ENCODE measurements around the gene U2AF2. TPM values are rescaled to one million over a fixed set of nuclear protein-coding genes. Genes with fewer than 3 reads are reported as not detected.

U2AF2 gene
- total RNA-seq, 3 donors from 2014 or later (not counting 1 experiment from before 2014, with no cell fraction given): 304 to 322 (median 321) TPM

GRCh38 chr19:55624109-55625003 lies 30.5 kb upstream of the U2AF2 start, which contains the start of gene ZNF784:
Gene ZNF784, minus strand, starts transcription at chr19:55624566. Its CDS starts 5 bp downstream, at chr19:55624561.
- intact Hi-C loops (cut with micrococcal nuclease): loop anchor here (1.0 kb wide), 1 partner anchor 25 kb away; the partner anchor contains the start of gene FIZ1
- Histone ChIP-seq H3K9me3 (ENCODE audit: control insufficient read depth, insufficient read depth, low read length) (no peaks in the 10 kb centered on the region), H3K4me1 (ENCODE audit: control insufficient read depth, insufficient read depth, low read length) (peaks cover 19% of the 10 kb centered on the region), H3K4me3 (ENCODE audit: low read length) (peak within 1 kb of the TSS; percentile 64), H3K27ac (ENCODE audit: low read length) (peak within 1 kb of the TSS; percentile 97), H3K27me3 (ENCODE audit: control insufficient read depth, insufficient read depth, low read length) (no peaks in the 10 kb centered on the region), H3K36me3 (ENCODE audit: control insufficient read depth, insufficient read depth, low read length) (no peaks in the 10 kb centered on the region)
- ATAC-seq: peak; percentile 87 to 95 (median 89)
- TF ChIP-seq, protein P1, sequence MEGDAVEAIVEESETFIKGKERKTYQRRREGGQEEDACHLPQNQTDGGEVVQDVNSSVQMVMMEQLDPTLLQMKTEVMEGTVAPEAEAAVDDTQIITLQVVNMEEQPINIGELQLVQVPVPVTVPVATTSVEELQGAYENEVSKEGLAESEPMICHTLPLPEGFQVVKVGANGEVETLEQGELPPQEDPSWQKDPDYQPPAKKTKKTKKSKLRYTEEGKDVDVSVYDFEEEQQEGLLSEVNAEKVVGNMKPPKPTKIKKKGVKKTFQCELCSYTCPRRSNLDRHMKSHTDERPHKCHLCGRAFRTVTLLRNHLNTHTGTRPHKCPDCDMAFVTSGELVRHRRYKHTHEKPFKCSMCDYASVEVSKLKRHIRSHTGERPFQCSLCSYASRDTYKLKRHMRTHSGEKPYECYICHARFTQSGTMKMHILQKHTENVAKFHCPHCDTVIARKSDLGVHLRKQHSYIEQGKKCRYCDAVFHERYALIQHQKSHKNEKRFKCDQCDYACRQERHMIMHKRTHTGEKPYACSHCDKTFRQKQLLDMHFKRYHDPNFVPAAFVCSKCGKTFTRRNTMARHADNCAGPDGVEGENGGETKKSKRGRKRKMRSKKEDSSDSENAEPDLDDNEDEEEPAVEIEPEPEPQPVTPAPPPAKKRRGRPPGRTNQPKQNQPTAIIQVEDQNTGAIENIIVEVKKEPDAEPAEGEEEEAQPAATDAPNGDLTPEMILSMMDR (IDR thresholded peaks at IDR 0.05): no peak
- DNase-seq: peak; percentile 95 to 98
- Mint-ChIP-seq H3K36me3 (no peaks in the 10 kb centered on the region), H3K4me3 (peak within 1 kb of the TSS; percentile 87), H3K4me1 (peaks cover 14 to 27% of the 10 kb centered on the region in 2 donors), H3K9me3 (no peaks in the 10 kb centered on the region), H3K27me3 (ENCODE audit: low read depth in 2 of 2) (no peaks in the 10 kb centered on the region), H3K27ac (peak within 1 kb of the TSS; percentile 88 to 98)
- under 1% methylated on average over 52 of the region's 56 CpGs for WGBS (ENCODE audit: insufficient coverage)

DNA sequence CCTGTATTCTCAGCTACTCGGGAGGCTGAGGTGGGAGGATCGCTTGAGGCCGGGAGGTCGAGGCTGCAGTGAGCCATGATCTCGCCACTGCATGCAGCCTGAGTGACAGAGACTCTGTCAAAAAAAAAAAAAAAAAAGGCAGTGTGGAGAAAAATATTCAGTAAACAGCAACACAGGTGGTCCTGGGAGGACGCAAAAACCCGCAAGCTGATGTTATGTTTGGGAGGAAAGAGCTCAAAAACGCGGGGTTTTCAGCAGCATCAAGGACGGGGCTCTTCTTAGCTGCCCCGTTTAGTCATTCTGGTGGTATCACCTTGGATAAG lies 29.9 kb upstream of the U2AF2 start:
- ATAC-seq (no peak), DNase-seq (no peak)
- H3K9me3 Mint-ChIP-seq: no peaks in the 10 kb centered on the region
- intact Hi-C loops (cut with micrococcal nuclease): no loop called here
- Histone ChIP-seq H3K4me1 (ENCODE audit: control insufficient read depth, insufficient read depth, low read length) (peaks cover 19% of the 10 kb centered on the region), H3K27ac (ENCODE audit: low read length) (peak overlapping the region; percentile 97), H3K36me3 (ENCODE audit: control insufficient read depth, insufficient read depth, low read length) (no peaks in the 10 kb centered on the region), H3K9me3 (ENCODE audit: control insufficient read depth, insufficient read depth, low read length) (no peaks in the 10 kb centered on the region), H3K4me3 (ENCODE audit: low read length) (peak overlapping the region; percentile 64), H3K27me3 (ENCODE audit: control insufficient read depth, insufficient read depth, low read length) (no peaks in the 10 kb centered on the region)
- H3K27ac Mint-ChIP-seq: peak overlapping the region; percentile 88 to 98
- TF ChIP-seq, protein P1 (IDR thresholded peaks at IDR 0.05): no peak
- H3K36me3 Mint-ChIP-seq: no peaks in the 10 kb centered on the region
- peak overlapping the region; percentile 87 for H3K4me3 Mint-ChIP-seq
- peaks cover 14 to 27% of the 10 kb centered on the region in 2 donors for H3K4me1 Mint-ChIP-seq
- no peaks in the 10 kb centered on the region for H3K27me3 Mint-ChIP-seq (ENCODE audit: low read depth in 2 of 2)
- WGBS (ENCODE audit: insufficient coverage): 56% methylated on average over 11 of the region's 11 CpGs

DNA sequence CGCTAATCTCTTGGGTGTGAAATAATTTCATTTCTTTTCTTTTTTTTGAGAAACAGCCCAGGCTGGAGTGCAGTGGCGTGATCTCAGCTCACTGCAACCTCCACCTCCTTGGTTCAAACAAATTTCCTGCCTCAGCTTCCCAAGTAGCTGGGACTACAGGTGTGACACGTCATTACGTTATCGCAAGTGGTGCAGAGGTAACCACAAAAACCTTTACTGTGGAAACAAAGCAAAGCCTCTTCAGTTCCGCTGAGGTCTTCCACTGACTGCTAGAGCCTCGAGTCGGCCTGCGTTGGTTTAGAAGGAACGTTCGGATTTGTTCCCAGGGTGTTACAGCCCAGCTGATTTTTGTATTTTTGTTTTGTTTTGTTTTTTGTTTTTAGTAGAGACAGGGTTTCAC lies 28.5 kb upstream of the U2AF2 start:
- H3K27me3 Mint-ChIP-seq (ENCODE audit: low read depth in 2 of 2): no peaks in the 10 kb centered on the region
- H3K4me3 ChIP-seq (ENCODE audit: low read length): no peak overlapping the region
- ATAC-seq: no peak

More for the DNA sequence above, 28.5 kb upstream of the U2AF2 start:
- H3K27ac Mint-ChIP-seq: no peak overlapping the region
- peak overlapping the region; percentile 6 for H3K4me3 Mint-ChIP-seq
- no peaks in the 10 kb centered on the region for H3K9me3 Mint-ChIP-seq
- H3K4me1 ChIP-seq (ENCODE audit: control insufficient read depth, insufficient read depth, low read length): peaks cover 10% of the 10 kb centered on the region
- 68% methylated on average over 10 of the region's 11 CpGs for WGBS (ENCODE audit: insufficient coverage)
- no peaks in the 10 kb centered on the region for H3K36me3 Mint-ChIP-seq
- intact Hi-C loops (cut with micrococcal nuclease): no loop called here
- H3K9me3 ChIP-seq (ENCODE audit: control insufficient read depth, insufficient read depth, low read length): no peaks in the 10 kb centered on the region
- TF ChIP-seq, protein P1 (IDR thresholded peaks at IDR 0.05): no peak
- no peak overlapping the region for H3K27ac ChIP-seq (ENCODE audit: low read length)
- peak in 1 of 2 donors; percentile 90 for DNase-seq
- no peaks in the 10 kb centered on the region for H3K27me3 ChIP-seq (ENCODE audit: control insufficient read depth, insufficient read depth, low read length)
- H3K36me3 ChIP-seq (ENCODE audit: control insufficient read depth, insufficient read depth, low read length): no peaks in the 10 kb centered on the region
- H3K4me1 Mint-ChIP-seq: peaks cover 14 to 18% of the 10 kb centered on the region in 2 donors

Data from natural killer cell (primary cell).